Fibroblast of lung (primary cell): ENCODE measurements around the gene CX3CL1. TPM values are rescaled to one million over a fixed set of nuclear protein-coding genes. Genes with fewer than 3 reads are reported as not detected.
"Not testable (repeated sequence)": the region's sequence is repeated elsewhere in the genome, so short reads cannot be mapped to it uniquely, and the experiment has no call there.

Source experiments
- DNase-seq, 2 donors: peaks; one replicate each; pipeline versions ENCODE4 v3.0.0 to v3.0.0-alpha.2; 2010; ENCODE audit warnings: low read depth in 2 of 2
- H2AFZ ChIP-seq: 2 replicates; pipeline ENCODE4 v1.5.1; 2012; ENCODE audit warnings: low read length, control low read depth, inconsistent platforms
- H3K27ac ChIP-seq: 2 replicates; pipeline ENCODE4 v1.5.1; 2011; ENCODE audit warnings: low read length, control low read depth; ENCODE audit not compliant: insufficient read depth
- H3K27me3 ChIP-seq: 2 replicates; pipeline ENCODE4 v1.5.1; 2011; ENCODE audit warnings: mild to moderate bottlenecking, low read length; ENCODE audit not compliant: control insufficient read depth, insufficient read depth
- H3K36me3 ChIP-seq: 2 replicates; pipeline ENCODE4 v1.5.1; 2011; ENCODE audit warnings: low read length; ENCODE audit not compliant: control insufficient read depth, insufficient read depth
- H3K4me1 ChIP-seq: 2 replicates; pipeline ENCODE4 v1.5.1; 2011; ENCODE audit warnings: low read length; ENCODE audit not compliant: control insufficient read depth, insufficient read depth; ENCODE audit errors: extremely low read depth
- H3K4me2 ChIP-seq: 2 replicates; pipeline ENCODE4 v1.5.1; 2011; ENCODE audit warnings: low read length, control low read depth; ENCODE audit not compliant: insufficient read depth; ENCODE audit errors: extremely low read depth
- H3K4me3 ChIP-seq, 4 experiments: fragments of 200-600 bp in 1 of 4; sonication (generic) in 1 of 4; replicated peaks in 1 of 4; 2 replicates each; pipeline ENCODE4 v1.5.1; 2011 to 2016; ENCODE audit warnings: low read length in 4 of 4, low read depth in 3 of 4, mild to moderate bottlenecking in 3 of 4, control low read depth in 2 of 4, inconsistent platforms in 1 of 4, mixed read lengths in 1 of 4; ENCODE audit not compliant: insufficient read depth in 1 of 4; ENCODE audit errors: control extremely low read depth in 1 of 4
- H3K79me2 ChIP-seq: 2 replicates; pipeline ENCODE4 v1.5.1; 2012; ENCODE audit warnings: mild to moderate bottlenecking, low read length, inconsistent platforms; ENCODE audit not compliant: control insufficient read depth, insufficient read depth
- H3K9ac ChIP-seq: 2 replicates; pipeline ENCODE4 v1.5.1; 2011; ENCODE audit warnings: mild to moderate bottlenecking, low read length, control low read depth; ENCODE audit not compliant: insufficient read depth
- H3K9me3 ChIP-seq: 2 replicates; pipeline ENCODE4 v1.5.1; 2012; ENCODE audit warnings: low read depth, low read length; ENCODE audit not compliant: control insufficient read depth, insufficient read depth
- H4K20me1 ChIP-seq: 2 replicates; pipeline ENCODE4 v1.5.1; 2011; ENCODE audit warnings: low read length; ENCODE audit not compliant: control insufficient read depth, insufficient read depth; ENCODE audit errors: extremely low read depth
- CTCF ChIP-seq, 2 donors: IDR thresholded peaks in 1 of 2; conservative IDR thresholded peaks in 1 of 2; 1 replicate in 1 of 2; 2 replicates in 1 of 2; pipeline ENCODE4 v1.5.1; 2011 to 2012; ENCODE audit warnings: low read length in 2 of 2, control low read depth in 1 of 2, inconsistent platforms in 1 of 2, low read depth in 1 of 2, mild to moderate bottlenecking in 1 of 2
- EZH2 ChIP-seq: IDR thresholded peaks from 2 replicates; pipeline ENCODE4 v1.5.1; 2012; ENCODE audit warnings: low read length, control low read depth, mild to moderate bottlenecking; ENCODE audit errors: missing control alignments
- polyA plus RNA-seq, 2 donors: library from polyadenylated mRNA; depleted of rRNA in 1 of 2; stranded (reverse) in 1 of 2; unstranded in 1 of 2; fragments of >200 nt; gene quantifications; 2 replicates each; pipeline ENCODE4 v1.2.1, GENCODE V29; 2011 to 2012; ENCODE audit warnings: missing spikeins in 1 of 2
- total RNA-seq: library from RNA; depleted of rRNA; stranded (reverse); fragments of >200 nt; gene quantifications from 2 replicates; pipeline ENCODE4 v1.2.1, GENCODE V29; 2014

CX3CL1 gene
- total and polyA plus RNA-seq, 2 donors (not counting 1 experiment from before 2014, with no cell fraction given), result not detected

- Histone ChIP-seq H4K20me1 (no peaks in the 10 kb centered on the region), H3K4me2 (no peak overlapping the region), H3K27ac (no peak overlapping the region), H3K27me3 (peaks cover 8% of the 10 kb centered on the region), H2AFZ (no peak overlapping the region), H3K79me2 (no peaks in the 10 kb centered on the region), H3K4me1 (no peaks in the 10 kb centered on the region), H3K36me3 (no peaks in the 10 kb centered on the region), H3K4me3 (no peak overlapping the region), H3K9ac (no peak overlapping the region), H3K9me3 (no peaks in the 10 kb centered on the region)
- no peak for DNase-seq
- no peak for TF ChIP-seq EZH2
- TF ChIP-seq CTCF (conservative IDR thresholded peaks at IDR 0.05 in 1 of 2, IDR thresholded peaks at IDR 0.05 in 1 of 2; ENCODE audit: low read depth in 1 of 2, low read length in 2 of 2), result no peak
Observed at GRCh38 chr16:57343221-57343620, 29.1 kb upstream of the CX3CL1 start.

GRCh38 chr16:57344094-57344493, 28.2 kb upstream of the CX3CL1 start:
- H3K4me2 ChIP-seq, H3K79me2 ChIP-seq, H3K36me3 ChIP-seq, DNase-seq, H3K27ac ChIP-seq, H3K4me3 ChIP-seq, H3K27me3 ChIP-seq, H3K4me1 ChIP-seq, H2AFZ ChIP-seq, H3K9me3 ChIP-seq, H4K20me1 ChIP-seq, H3K9ac ChIP-seq: not testable (repeated sequence)

GRCh38 chr16:57345021-57345420, 27.3 kb upstream of the CX3CL1 start:
- Histone ChIP-seq H3K36me3 (no peaks in the 10 kb centered on the region), H3K9ac (no peak overlapping the region), H2AFZ (no peak overlapping the region), H3K4me1 (no peaks in the 10 kb centered on the region), H3K27me3 (peaks cover 8% of the 10 kb centered on the region), H3K9me3 (no peaks in the 10 kb centered on the region), H4K20me1 (no peaks in the 10 kb centered on the region), H3K4me3 (no peak overlapping the region), H3K79me2 (no peaks in the 10 kb centered on the region), H3K27ac (no peak overlapping the region), H3K4me2 (no peak overlapping the region)
- no peak for DNase-seq
- TF ChIP-seq CTCF (conservative IDR thresholded peaks at IDR 0.05 in 1 of 2, IDR thresholded peaks at IDR 0.05 in 1 of 2; ENCODE audit: low read depth in 1 of 2, low read length in 2 of 2), result no peak
